Tongue (tissue), 2 donors: Measurements from ENCODE around the gene ZDHHC7. TPM values are rescaled to one million over a fixed set of nuclear protein-coding genes. Genes with fewer than 3 reads are reported as not detected.
"Not testable (repeated sequence)": the region's sequence is repeated elsewhere in the genome, so short reads cannot be mapped to it uniquely, and the experiment has no call there.

Experiments
- DNase-seq: peaks from one replicate; pipeline ENCODE4 v3.0.0-alpha.2; 2015
- total RNA-seq: library from RNA; depleted of rRNA; stranded (reverse); fragments of >200 nt; gene quantifications from one replicate; pipeline ENCODE4 v1.2.3, GENCODE V29; 2014

Gene ZDHHC7
- total RNA-seq, 1 donor from 2014 or later, result 42.7 TPM

GRCh38 chr16:85042606-85043005 is 31.3 kb upstream of the ZDHHC7 start:
- DNase-seq, result no peak

- no peak for DNase-seq
Observed at GRCh38 chr16:85042167-85042526, 30.8 kb upstream of the ZDHHC7 start.

- no peak for DNase-seq
Observed at GRCh38 chr16:85041219-85042166, 30.2 kb upstream of the ZDHHC7 start.

- DNase-seq, result peak; percentile 42
Observed at GRCh38 chr16:85040685-85041084, 29.4 kb upstream of the ZDHHC7 start.

GRCh38 chr16:85037721-85038120 is 26.4 kb upstream of the ZDHHC7 start:
- DNase-seq, result no peak

GRCh38 chr16:85037050-85037410 is 25.7 kb upstream of the ZDHHC7 start:
- peak; percentile 37 for DNase-seq

- DNase-seq, result no peak
Observed at GRCh38 chr16:85036236-85037049, 25.1 kb upstream of the ZDHHC7 start.

- no peak for DNase-seq
Observed at GRCh38 chr16:85034591-85035433, 23.5 kb upstream of the ZDHHC7 start.

GRCh38 chr16:85033171-85033570 is 21.8 kb upstream of the ZDHHC7 start:
- no peak for DNase-seq

- DNase-seq, result not testable (repeated sequence)
Observed at GRCh38 chr16:85032187-85032586, 20.9 kb upstream of the ZDHHC7 start.

- DNase-seq, result no peak
Observed at GRCh38 chr16:85031451-85031850, 20.1 kb upstream of the ZDHHC7 start.

- no peak for DNase-seq
Observed at GRCh38 chr16:85029981-85030401, 18.7 kb upstream of the ZDHHC7 start.

- DNase-seq, result peak; percentile 46
Observed at GRCh38 chr16:85029408-85029784, 18.1 kb upstream of the ZDHHC7 start.

GRCh38 chr16:85028685-85029407 is 17.5 kb upstream of the ZDHHC7 start:
- DNase-seq, result peak; percentile 37

GRCh38 chr16:85027958-85028684 is 16.8 kb upstream of the ZDHHC7 start:
- DNase-seq, result no peak

GRCh38 chr16:85027349-85027957 is 16.1 kb upstream of the ZDHHC7 start, which contains the start of gene KIAA0513:
KIAA0513 (plus strand) TSS chr16:85027795; CDS start chr16:85067072, 39,277 bp downstream.
- peak; percentile 98 for DNase-seq

- no peak for DNase-seq
Observed at GRCh38 chr16:85026703-85027102, 15.4 kb upstream of the ZDHHC7 start.

GRCh38 chr16:85025781-85026653 is 14.7 kb upstream of the ZDHHC7 start:
- DNase-seq, result no peak

- peak; percentile 64 for DNase-seq
Observed at GRCh38 chr16:85019659-85020245, 8.4 kb upstream of the ZDHHC7 start.
